GM19035 (cell line): ENCODE data around the gene MPV17.
"Not testable (repeated sequence)": the region's sequence is repeated elsewhere in the genome, so short reads cannot be mapped to it uniquely, and the experiment has no call there.

Experiments used
- ATAC-seq: cut with Tn5 transposase; IDR thresholded peaks from one replicate; pipeline ENCODE4 v1.9.1; 2021; ENCODE audit not compliant: unreplicated experiment

The MPV17 gene

GRCh38 chr2:27323596-27324285, 844 bp upstream of the MPV17 start:
- no peak for ATAC-seq

GRCh38 chr2:27322301-27322765, 564 bp downstream of the MPV17 start:
- no peak for ATAC-seq

- no peak for ATAC-seq
Measured at GRCh38 chr2:27320958-27321543, 1.8 kb downstream of the MPV17 start.

- ATAC-seq = not testable (repeated sequence)
Measured at GRCh38 chr2:27319839-27320238, 3.1 kb downstream of the MPV17 start.

GRCh38 chr2:27316655-27317412, 6.1 kb downstream of the MPV17 start:
- ATAC-seq = no peak

GRCh38 chr2:27315122-27315521, 7.8 kb downstream of the MPV17 start:
- ATAC-seq = no peak

GRCh38 chr2:27314709-27315108, 8.2 kb downstream of the MPV17 start:
- no peak for ATAC-seq

GRCh38 chr2:27313882-27314645, 8.8 kb downstream of the MPV17 start:
- ATAC-seq = no peak

GRCh38 chr2:27312152-27312551, 10.7 kb downstream of the MPV17 start:
- no peak for ATAC-seq

GRCh38 chr2:27309651-27310050, 13.2 kb downstream of the MPV17 start:
- no peak for ATAC-seq

- ATAC-seq = no peak
Measured at GRCh38 chr2:27308359-27308881, 14.5 kb downstream of the MPV17 start, which contains the start of gene UCN. TSS of gene UCN (minus strand) at chr2:27308445. CDS start at chr2:27307895, 550 bp downstream.

GRCh38 chr2:27307545-27308358, 15.1 kb downstream of the MPV17 start:
- no peak for ATAC-seq

GRCh38 chr2:27307287-27307544, 15.7 kb downstream of the MPV17 start:
- no peak for ATAC-seq

- no peak for ATAC-seq
Measured at GRCh38 chr2:27306573-27307286, 16.2 kb downstream of the MPV17 start.

GRCh38 chr2:27306136-27306535, 16.8 kb downstream of the MPV17 start:
- ATAC-seq = no peak

- ATAC-seq = no peak
Measured at GRCh38 chr2:27305516-27305915, 17.4 kb downstream of the MPV17 start.

- no peak for ATAC-seq
Measured at GRCh38 chr2:27304488-27305240, 18.2 kb downstream of the MPV17 start.

GRCh38 chr2:27303093-27304025, 19.5 kb downstream of the MPV17 start:
- no peak for ATAC-seq
